Measurements from ENCODE around the gene HERC2.
"Not testable (repeated sequence)": the region's sequence is repeated elsewhere in the genome, so short reads cannot be mapped to it uniquely, and the experiment has no call there.

Gene HERC2

DNA sequence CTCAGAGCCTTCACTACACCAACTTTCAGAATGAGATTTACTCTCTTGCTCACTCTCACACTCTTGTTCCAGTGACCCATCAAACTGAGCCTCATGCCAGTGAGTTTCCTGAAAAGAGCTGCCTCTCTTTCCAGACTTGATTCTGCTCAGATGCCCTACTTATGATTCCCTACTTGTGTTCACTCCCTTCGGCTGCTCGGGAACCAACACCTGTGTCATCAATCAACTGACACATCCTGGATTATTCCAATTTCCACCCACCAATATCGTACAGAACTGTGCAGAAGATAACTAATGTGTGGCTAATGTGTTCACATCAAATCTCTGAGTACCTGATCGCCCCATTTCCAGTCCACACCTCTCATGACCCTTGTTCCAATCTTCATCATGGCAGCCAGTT lies 100.3 kb downstream of the HERC2 start:
- DNase-seq (ENCODE audit: low spot score), result not testable (repeated sequence)

- DNase-seq (ENCODE audit: low spot score), result no peak
These were observed 102.9 kb downstream of the HERC2 start for GRCh38 chr15:28219116-28219515.

DNA sequence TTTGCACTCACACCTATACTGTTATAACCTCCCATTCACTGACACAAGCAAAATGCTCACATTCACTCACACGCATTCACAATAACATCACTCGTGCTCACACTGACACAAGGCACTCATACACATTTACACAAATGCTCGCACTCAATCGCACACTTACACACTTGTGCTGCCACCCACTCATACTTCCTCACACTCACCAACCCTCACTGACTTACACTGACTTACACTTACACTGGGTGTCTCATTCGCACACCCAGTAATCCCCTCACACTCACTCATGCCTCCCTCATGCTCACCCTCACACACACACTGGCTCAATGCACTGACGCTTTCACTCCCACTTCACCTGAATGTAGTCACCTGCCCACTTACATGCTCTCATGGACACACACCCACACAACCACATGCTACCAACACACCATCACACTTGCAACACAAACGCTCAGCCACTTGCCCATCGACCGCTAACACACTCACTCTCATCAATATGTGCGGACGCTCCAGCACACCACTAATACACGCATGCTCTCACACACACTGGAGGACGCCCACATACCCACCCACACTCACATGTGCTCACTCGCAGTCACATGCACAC lies 104.9 kb downstream of the HERC2 start:
- DNase-seq (ENCODE audit: low spot score), result not testable (repeated sequence)

DNA sequence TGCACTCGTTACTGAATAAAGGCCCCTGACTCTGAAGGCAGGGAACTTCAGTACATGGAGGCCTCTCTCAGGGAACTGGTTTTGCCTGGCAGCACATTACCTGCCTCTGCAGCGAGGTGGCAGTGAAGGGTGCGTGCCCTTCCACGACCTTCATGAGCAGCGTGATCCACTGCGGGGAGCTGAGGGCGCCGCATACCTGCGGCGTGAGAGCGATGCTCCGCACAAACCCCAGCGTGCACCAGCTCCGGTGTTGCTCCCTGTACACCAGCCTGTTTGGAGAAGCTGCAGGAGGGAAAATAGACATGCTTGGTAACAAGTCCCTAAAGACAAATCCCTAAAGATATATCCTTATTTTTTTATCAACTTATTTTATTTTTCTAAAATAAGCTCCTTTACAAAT lies 106.5 kb downstream of the HERC2 start:
- DNase-seq (ENCODE audit: low spot score), result not testable (repeated sequence)

- not testable (repeated sequence) for DNase-seq (ENCODE audit: low spot score)
These were observed 107.8 kb downstream of the HERC2 start for GRCh38 chr15:28214006-28214790.

GRCh38 chr15:28213393-28213792 lies 108.6 kb downstream of the HERC2 start:
- DNase-seq (ENCODE audit: low spot score), result not testable (repeated sequence)

GRCh38 chr15:28208583-28208982 lies 113.4 kb downstream of the HERC2 start:
- no peak for DNase-seq (ENCODE audit: low spot score)

- DNase-seq (ENCODE audit: low spot score), result not testable (repeated sequence)
These were observed 116.3 kb downstream of the HERC2 start for GRCh38 chr15:28205640-28206039.

GRCh38 chr15:28203055-28203828 lies 118.7 kb downstream of the HERC2 start:
- not testable (repeated sequence) for DNase-seq (ENCODE audit: low spot score)

DNA sequence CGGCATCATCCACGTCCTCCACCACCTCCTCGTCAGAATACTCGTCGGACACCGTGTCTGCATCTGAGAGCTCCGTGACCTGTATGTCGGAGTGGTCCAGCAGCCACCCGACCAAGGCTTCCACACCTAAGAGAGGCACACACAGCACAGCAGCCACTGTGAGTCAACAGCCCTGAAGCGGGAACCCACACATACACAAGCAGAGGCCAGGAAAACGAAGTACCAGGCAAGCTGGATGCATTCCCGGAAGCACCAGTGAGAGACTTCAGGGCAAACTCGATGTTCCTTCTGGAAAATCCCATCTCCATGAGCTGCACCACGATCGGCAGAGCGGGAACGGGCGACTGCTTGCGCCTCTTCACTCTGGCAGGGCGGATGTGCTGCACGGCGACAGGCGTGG lies 119.9 kb downstream of the HERC2 start:
- DNase-seq (ENCODE audit: low spot score), result not testable (repeated sequence)

DNA sequence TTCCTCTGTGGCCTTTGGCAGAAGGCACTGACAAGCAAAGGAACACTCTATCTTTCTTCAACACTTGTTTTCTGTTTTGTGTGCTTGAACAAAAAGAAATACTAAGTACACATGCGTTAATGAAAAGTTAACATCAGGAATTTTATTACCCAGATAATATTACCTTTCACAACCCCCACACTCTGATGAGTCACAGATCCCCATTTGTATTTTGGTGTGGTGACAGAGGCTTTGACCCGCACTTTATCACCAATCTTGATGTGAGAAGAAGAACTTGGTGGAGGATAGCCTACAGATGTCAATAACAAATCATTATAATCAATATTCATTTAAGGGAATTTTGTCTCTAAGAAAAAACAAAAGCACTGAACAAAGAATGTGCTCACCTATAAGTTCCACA lies 123.8 kb downstream of the HERC2 start:
- not testable (repeated sequence) for DNase-seq (ENCODE audit: low spot score)

- not testable (repeated sequence) for DNase-seq (ENCODE audit: low spot score)
These were observed 124.3 kb downstream of the HERC2 start for GRCh38 chr15:28197694-28198093.

GRCh38 chr15:28196581-28196980 lies 125.4 kb downstream of the HERC2 start:
- not testable (repeated sequence) for DNase-seq (ENCODE audit: low spot score)

GRCh38 chr15:28192772-28193171 lies 129.2 kb downstream of the HERC2 start:
- no peak for DNase-seq (ENCODE audit: low spot score)

- DNase-seq (ENCODE audit: low spot score), result peak; percentile 69
These were observed 130.1 kb downstream of the HERC2 start for GRCh38 chr15:28191832-28192231.

- no peak for DNase-seq (ENCODE audit: low spot score)
These were observed 131.4 kb downstream of the HERC2 start for GRCh38 chr15:28190391-28191174.

DNA sequence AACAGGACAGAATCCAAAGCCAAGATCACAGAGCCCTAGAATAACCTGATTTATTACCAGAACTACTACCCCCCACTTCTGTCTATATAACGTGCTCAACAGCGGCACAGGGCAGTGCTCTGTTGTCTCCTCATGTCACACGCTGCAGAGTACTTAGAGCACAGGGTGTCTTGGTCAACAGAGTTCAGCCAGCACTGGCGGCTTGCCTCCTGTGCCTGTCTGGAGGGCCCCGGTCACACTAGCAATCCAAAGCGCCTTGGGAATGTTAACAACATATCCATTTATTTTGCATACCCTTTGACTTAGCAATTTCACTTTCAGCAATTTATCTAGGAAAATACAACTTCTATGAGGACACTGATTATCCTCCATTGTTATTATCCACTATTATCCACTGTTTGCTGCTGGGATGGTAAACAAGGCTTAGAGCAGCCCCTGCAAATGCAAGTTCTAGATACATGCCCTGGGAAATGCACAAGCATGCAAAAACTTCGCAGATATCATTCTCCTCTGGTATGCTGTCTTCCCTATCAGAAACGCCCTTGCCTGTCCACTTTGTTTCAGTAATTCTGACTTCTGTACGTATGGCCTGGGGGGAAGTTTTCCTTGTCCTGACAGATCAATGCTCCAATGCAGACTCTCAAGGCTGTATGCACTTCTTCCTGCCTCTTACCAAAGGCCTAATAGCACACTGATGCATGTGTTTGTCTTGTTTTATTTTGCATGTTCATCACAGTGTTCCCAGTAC lies 136.7 kb downstream of the HERC2 start:
- no peak for DNase-seq (ENCODE audit: low spot score)

- DNase-seq (ENCODE audit: low spot score), result no peak
These were observed 137.8 kb downstream of the HERC2 start for GRCh38 chr15:28184166-28184565.

DNA sequence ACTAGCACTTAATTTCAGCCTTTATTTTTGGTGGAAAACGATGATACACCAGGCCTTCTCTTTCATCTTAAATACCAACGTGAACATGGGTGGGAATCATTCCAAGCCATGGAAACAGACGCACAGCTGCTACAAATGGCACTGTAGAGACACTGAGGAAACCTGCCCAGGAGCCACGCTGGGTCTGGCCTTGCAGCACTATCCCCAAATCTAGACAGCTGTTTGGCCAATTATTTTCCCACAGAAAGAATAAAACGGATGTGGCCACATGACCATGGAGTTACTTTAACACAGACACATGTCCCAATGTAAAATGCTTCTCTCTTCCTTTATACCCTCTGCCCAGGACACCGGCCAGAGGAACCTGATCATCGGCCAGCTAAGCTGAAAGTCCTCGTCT lies 139.2 kb downstream of the HERC2 start:
- no peak for DNase-seq (ENCODE audit: low spot score)

GRCh38 chr15:28182216-28182615 lies 139.8 kb downstream of the HERC2 start:
- no peak for DNase-seq (ENCODE audit: low spot score)

- no peak for DNase-seq (ENCODE audit: low spot score)
These were observed 140.6 kb downstream of the HERC2 start for GRCh38 chr15:28181366-28181765.
